ENCODE results near the gene DOK7. TPM values are rescaled to one million over a fixed set of nuclear protein-coding genes. Genes with fewer than 3 reads are reported as not detected.

The DOK7 gene
- total RNA-seq, 1 experiment from 2014 or later = 7.6 TPM

DNA sequence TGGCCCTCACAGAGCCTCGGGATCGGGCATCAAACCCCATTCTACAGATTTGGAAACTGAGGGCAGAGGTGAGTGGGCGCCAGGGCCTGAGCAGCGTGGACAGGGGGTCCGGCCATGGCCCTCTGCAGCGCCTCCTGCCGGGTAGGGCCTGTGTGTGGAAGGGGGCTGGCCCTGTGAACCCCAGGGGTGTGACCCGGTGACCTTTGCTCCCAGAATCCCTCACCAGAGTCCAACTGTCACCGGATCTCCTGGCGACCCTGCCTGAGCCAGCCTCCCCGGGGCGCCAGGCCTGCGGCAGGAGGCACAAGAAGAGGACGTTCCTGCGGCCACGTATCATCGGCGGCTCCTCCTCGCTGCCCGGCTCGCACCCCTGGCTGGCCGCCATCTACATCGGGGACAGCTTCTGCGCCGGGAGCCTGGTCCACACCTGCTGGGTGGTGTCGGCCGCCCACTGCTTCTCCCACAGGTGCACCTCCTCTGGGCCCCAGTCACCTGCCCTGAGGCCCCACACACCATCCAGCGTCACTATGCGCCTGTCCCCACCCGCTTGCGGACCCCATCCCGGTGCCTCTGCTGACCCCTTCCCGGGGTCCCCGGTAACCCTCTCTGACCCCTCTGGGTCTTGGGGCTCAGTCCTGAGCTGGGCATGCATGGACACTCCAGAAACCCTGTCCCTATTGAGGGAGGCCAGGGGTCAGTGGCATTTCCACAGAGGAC lies 17.1 kb upstream of the DOK7 start:
- H3K27me3 ChIP-seq (ENCODE audit: insufficient read depth, low read depth) = no peaks in the 10 kb centered on the region
- no peak for DNase-seq
- H3K4me2 ChIP-seq = no peak overlapping the region
- H2AFZ ChIP-seq = no peak overlapping the region
- no peaks in the 10 kb centered on the region for H3K36me3 ChIP-seq (ENCODE audit: low read depth)
- no peaks in the 10 kb centered on the region for H4K20me1 ChIP-seq (ENCODE audit: insufficient read depth)
- H3K27ac ChIP-seq = no peak overlapping the region
- no peaks in the 10 kb centered on the region for H3K79me2 ChIP-seq (ENCODE audit: low read depth)
- no peaks in the 10 kb centered on the region for H3K4me1 ChIP-seq (replicated peaks; ENCODE audit: insufficient read depth)
- CTCF ChIA-PET = no interaction called here
- H3K4me3 ChIP-seq = no peak overlapping the region
- BruUV-seq (replicated peaks) = no TSS peak
- TF ChIP-seq, protein P1, sequence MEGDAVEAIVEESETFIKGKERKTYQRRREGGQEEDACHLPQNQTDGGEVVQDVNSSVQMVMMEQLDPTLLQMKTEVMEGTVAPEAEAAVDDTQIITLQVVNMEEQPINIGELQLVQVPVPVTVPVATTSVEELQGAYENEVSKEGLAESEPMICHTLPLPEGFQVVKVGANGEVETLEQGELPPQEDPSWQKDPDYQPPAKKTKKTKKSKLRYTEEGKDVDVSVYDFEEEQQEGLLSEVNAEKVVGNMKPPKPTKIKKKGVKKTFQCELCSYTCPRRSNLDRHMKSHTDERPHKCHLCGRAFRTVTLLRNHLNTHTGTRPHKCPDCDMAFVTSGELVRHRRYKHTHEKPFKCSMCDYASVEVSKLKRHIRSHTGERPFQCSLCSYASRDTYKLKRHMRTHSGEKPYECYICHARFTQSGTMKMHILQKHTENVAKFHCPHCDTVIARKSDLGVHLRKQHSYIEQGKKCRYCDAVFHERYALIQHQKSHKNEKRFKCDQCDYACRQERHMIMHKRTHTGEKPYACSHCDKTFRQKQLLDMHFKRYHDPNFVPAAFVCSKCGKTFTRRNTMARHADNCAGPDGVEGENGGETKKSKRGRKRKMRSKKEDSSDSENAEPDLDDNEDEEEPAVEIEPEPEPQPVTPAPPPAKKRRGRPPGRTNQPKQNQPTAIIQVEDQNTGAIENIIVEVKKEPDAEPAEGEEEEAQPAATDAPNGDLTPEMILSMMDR (conservative IDR thresholded peaks at IDR 0.05) = no peak
- no peak for TF ChIP-seq EZH2 (IDR thresholded peaks at IDR 0.05; ENCODE audit: low read depth)
- H3K9me3 ChIP-seq (ENCODE audit: insufficient read depth, low read depth) = no peaks in the 10 kb centered on the region
- POLR2A ChIA-PET (ENCODE audit: unreplicated experiment) = interaction anchor here (0.6 kb wide), 1 partner anchor 76 kb away, joined by 3 read pairs; no protein-coding TSS in a partner anchor
- intact Hi-C loops (cut with micrococcal nuclease; ENCODE audit: unreplicated experiment) = loop anchor here (2.0 kb wide), 1 partner anchor 35 kb away; no protein-coding TSS in a partner anchor
- H3K9me2 ChIP-seq (ENCODE audit: insufficient read depth) = no peaks in the 10 kb centered on the region
- no peaks in the 10 kb centered on the region for H3F3A ChIP-seq (ENCODE audit: insufficient read depth, low read depth)

DNA sequence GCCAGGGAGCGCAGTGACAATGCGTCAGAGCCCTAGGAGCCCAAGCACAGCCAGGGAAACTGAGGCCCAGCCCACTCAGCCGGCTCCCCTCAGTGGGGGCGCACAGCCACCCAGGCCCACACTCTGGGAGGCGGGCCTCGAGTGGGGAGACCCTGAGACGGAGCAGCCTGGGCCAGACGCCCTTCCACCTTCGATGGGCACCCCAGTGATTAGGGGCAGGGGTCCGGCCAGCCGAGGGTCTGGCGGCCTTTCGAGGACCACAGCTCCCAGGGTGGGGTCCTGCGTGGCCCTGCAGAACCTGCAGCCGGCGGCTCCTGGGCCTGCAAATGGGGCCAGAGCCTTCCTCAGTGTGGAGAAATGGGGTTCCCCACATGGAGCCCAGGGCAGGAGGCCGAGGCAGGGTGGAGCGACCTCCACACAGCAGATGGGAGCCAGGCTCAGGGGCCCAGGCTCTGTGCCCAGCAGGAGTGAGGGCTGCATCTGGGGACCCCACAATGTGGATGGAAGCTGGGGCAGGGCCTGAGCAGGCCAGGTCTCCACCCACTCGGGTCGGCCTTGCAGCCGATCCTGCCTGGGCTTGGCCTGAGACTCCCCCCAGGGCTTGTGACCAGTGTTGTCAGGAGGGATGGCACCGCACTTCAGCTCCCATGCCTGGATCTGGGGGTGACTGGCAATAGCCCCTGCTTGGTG lies 16.3 kb upstream of the DOK7 start:
- intact Hi-C loops (cut with micrococcal nuclease; ENCODE audit: unreplicated experiment) = no loop called here
- no peaks in the 10 kb centered on the region for H4K20me1 ChIP-seq (ENCODE audit: insufficient read depth)
- H3K9me3 ChIP-seq (ENCODE audit: insufficient read depth, low read depth) = no peaks in the 10 kb centered on the region
- H3K27ac ChIP-seq = no peak overlapping the region
- H3K9me2 ChIP-seq (ENCODE audit: insufficient read depth) = no peaks in the 10 kb centered on the region
- peaks cover 4% of the 10 kb centered on the region for H3K4me1 ChIP-seq (replicated peaks; ENCODE audit: insufficient read depth)
- ChIA-PET CTCF (no interaction called here), POLR2A (ENCODE audit: unreplicated experiment) (no interaction called here)
- no peak overlapping the region for H3K4me3 ChIP-seq
- H3K27me3 ChIP-seq (ENCODE audit: insufficient read depth, low read depth) = no peaks in the 10 kb centered on the region
- H2AFZ ChIP-seq = no peak overlapping the region
- DNase-seq = no peak
- no peaks in the 10 kb centered on the region for H3K79me2 ChIP-seq (ENCODE audit: low read depth)
- TF ChIP-seq, protein P1 (conservative IDR thresholded peaks at IDR 0.05) = no peak
- TF ChIP-seq EZH2 (IDR thresholded peaks at IDR 0.05; ENCODE audit: low read depth) = no peak
- no peak overlapping the region for H3K4me2 ChIP-seq
- H3F3A ChIP-seq (ENCODE audit: insufficient read depth, low read depth) = peaks cover 3% of the 10 kb centered on the region; the same call in 1 of the 2 replicates
- BruUV-seq (replicated peaks) = no TSS peak
- no peaks in the 10 kb centered on the region for H3K36me3 ChIP-seq (ENCODE audit: low read depth)

DNA sequence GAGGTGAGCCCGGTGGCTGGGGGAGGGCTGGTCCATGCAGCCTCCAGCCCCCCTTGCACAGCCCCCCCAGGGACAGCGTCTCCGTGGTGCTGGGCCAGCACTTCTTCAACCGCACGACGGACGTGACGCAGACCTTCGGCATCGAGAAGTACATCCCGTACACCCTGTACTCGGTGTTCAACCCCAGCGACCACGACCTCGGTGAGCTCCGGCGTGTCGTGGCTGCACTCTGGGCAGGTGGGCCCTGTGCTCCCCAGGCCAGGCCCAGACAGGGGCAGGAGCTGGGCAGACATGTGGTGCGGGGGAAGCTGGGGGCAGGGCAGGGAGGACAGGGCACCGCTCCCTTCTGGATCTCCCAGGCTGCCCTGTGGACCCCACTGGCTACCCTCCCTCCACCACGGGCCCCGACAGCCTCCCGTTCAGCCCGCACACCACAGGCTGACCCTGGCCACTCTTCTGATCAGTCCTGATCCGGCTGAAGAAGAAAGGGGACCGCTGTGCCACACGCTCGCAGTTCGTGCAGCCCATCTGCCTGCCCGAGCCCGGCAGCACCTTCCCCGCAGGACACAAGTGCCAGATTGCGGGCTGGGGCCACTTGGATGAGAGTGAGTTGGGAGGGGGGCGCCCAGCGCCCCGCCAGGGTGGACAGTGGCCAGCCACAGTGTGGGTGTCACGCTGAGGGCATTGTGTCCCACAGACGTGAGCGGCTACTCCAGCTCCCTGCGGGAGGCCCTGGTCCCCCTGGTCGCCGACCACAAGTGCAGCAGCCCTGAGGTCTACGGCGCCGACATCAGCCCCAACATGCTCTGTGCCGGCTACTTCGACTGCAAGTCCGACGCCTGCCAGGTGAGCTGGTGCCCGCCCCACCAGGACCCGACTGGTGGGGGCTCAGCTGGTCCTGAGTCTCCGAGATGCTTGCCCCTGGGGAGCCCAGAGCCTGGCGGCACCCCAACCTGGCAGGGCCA lies 15.4 kb upstream of the DOK7 start:
- no peaks in the 10 kb centered on the region for H3K9me2 ChIP-seq (ENCODE audit: insufficient read depth)
- H3K4me3 ChIP-seq = no peak overlapping the region
- ChIA-PET CTCF (no interaction called here), POLR2A (ENCODE audit: unreplicated experiment) (no interaction called here)
- no peaks in the 10 kb centered on the region for H3K36me3 ChIP-seq (ENCODE audit: low read depth)
- intact Hi-C loops (cut with micrococcal nuclease; ENCODE audit: unreplicated experiment) = no loop called here
- no peaks in the 10 kb centered on the region for H4K20me1 ChIP-seq (ENCODE audit: insufficient read depth)
- H3K27ac ChIP-seq = no peak overlapping the region
- no peak for DNase-seq
- H3K4me1 ChIP-seq (replicated peaks; ENCODE audit: insufficient read depth) = peaks cover 10% of the 10 kb centered on the region
- H3K4me2 ChIP-seq = no peak overlapping the region
- no TSS peak for BruUV-seq (replicated peaks)
- TF ChIP-seq EZH2 (IDR thresholded peaks at IDR 0.05; ENCODE audit: low read depth) = no peak
- TF ChIP-seq, protein P1 (conservative IDR thresholded peaks at IDR 0.05) = no peak
- H3K9me3 ChIP-seq (ENCODE audit: insufficient read depth, low read depth) = no peaks in the 10 kb centered on the region
- H3F3A ChIP-seq (ENCODE audit: insufficient read depth, low read depth) = peaks cover 4% of the 10 kb centered on the region; the same call in 1 of the 2 replicates
- H3K27me3 ChIP-seq (ENCODE audit: insufficient read depth, low read depth) = no peaks in the 10 kb centered on the region
- H3K79me2 ChIP-seq (ENCODE audit: low read depth) = no peaks in the 10 kb centered on the region
- H2AFZ ChIP-seq = no peak overlapping the region

Measured in PC-9 (cell line).